ENCODE results near the gene APIP.

The APIP gene

GRCh38 chr11:34844463-34845112, 71.6 kb downstream of the APIP start:
- no peaks in the 10 kb centered on the region for H3K4me1 ChIP-seq (ENCODE audit: control insufficient read depth, insufficient read depth, low read length)
- no peaks in the 10 kb centered on the region for H3K27me3 ChIP-seq (ENCODE audit: control insufficient read depth, insufficient read depth, low read length)
- no peaks in the 10 kb centered on the region for H3K9me3 ChIP-seq (ENCODE audit: control insufficient read depth, insufficient read depth, low read length)
- H3K27ac ChIP-seq (ENCODE audit: low read length): no peak overlapping the region
- no CpG with 5 or more reads among the region's 5 CpGs for WGBS (ENCODE audit: insufficient coverage, insufficient read length)
- H3K4me3 ChIP-seq (ENCODE audit: low read length): no peak overlapping the region
- DNase-seq (ENCODE audit: low read depth, low spot score): no peak
- H3K36me3 ChIP-seq (ENCODE audit: control insufficient read depth, insufficient read depth, low read length): no peaks in the 10 kb centered on the region

GRCh38 chr11:34843271-34843670, 72.9 kb downstream of the APIP start:
- Histone ChIP-seq H3K27me3 (ENCODE audit: control insufficient read depth, insufficient read depth, low read length) (no peaks in the 10 kb centered on the region), H3K4me1 (ENCODE audit: control insufficient read depth, insufficient read depth, low read length) (no peaks in the 10 kb centered on the region), H3K9me3 (ENCODE audit: control insufficient read depth, insufficient read depth, low read length) (no peaks in the 10 kb centered on the region), H3K36me3 (ENCODE audit: control insufficient read depth, insufficient read depth, low read length) (no peaks in the 10 kb centered on the region), H3K4me3 (ENCODE audit: low read length) (no peak overlapping the region), H3K27ac (ENCODE audit: low read length) (no peak overlapping the region)
- no peak for DNase-seq (ENCODE audit: low read depth, low spot score)

- no peaks in the 10 kb centered on the region for H3K4me1 ChIP-seq (ENCODE audit: control insufficient read depth, insufficient read depth, low read length)
- H3K36me3 ChIP-seq (ENCODE audit: control insufficient read depth, insufficient read depth, low read length): no peaks in the 10 kb centered on the region
- no peaks in the 10 kb centered on the region for H3K27me3 ChIP-seq (ENCODE audit: control insufficient read depth, insufficient read depth, low read length)
- no CpG with 5 or more reads among the region's 4 CpGs for WGBS (ENCODE audit: insufficient coverage, insufficient read length)
- no peak overlapping the region for H3K4me3 ChIP-seq (ENCODE audit: low read length)
- H3K27ac ChIP-seq (ENCODE audit: low read length): no peak overlapping the region
- H3K9me3 ChIP-seq (ENCODE audit: control insufficient read depth, insufficient read depth, low read length): no peaks in the 10 kb centered on the region
- DNase-seq (ENCODE audit: low read depth, low spot score): peak; percentile 20
These were observed 75.3 kb downstream of the APIP start for GRCh38 chr11:34840736-34841386.

GRCh38 chr11:34839969-34840368, 76.2 kb downstream of the APIP start:
- Histone ChIP-seq H3K9me3 (ENCODE audit: control insufficient read depth, insufficient read depth, low read length) (no peaks in the 10 kb centered on the region), H3K36me3 (ENCODE audit: control insufficient read depth, insufficient read depth, low read length) (no peaks in the 10 kb centered on the region), H3K4me3 (ENCODE audit: low read length) (no peak overlapping the region), H3K27me3 (ENCODE audit: control insufficient read depth, insufficient read depth, low read length) (no peaks in the 10 kb centered on the region), H3K27ac (ENCODE audit: low read length) (no peak overlapping the region), H3K4me1 (ENCODE audit: control insufficient read depth, insufficient read depth, low read length) (no peaks in the 10 kb centered on the region)
- DNase-seq (ENCODE audit: low read depth, low spot score): no peak
- no CpG with 5 or more reads among the region's 2 CpGs for WGBS (ENCODE audit: insufficient coverage, insufficient read length)

GRCh38 chr11:34836958-34837856, 79.0 kb downstream of the APIP start:
- Histone ChIP-seq H3K27ac (ENCODE audit: low read length) (no peak overlapping the region), H3K4me3 (ENCODE audit: low read length) (no peak overlapping the region), H3K9me3 (ENCODE audit: control insufficient read depth, insufficient read depth, low read length) (no peaks in the 10 kb centered on the region), H3K36me3 (ENCODE audit: control insufficient read depth, insufficient read depth, low read length) (no peaks in the 10 kb centered on the region), H3K4me1 (ENCODE audit: control insufficient read depth, insufficient read depth, low read length) (no peaks in the 10 kb centered on the region), H3K27me3 (ENCODE audit: control insufficient read depth, insufficient read depth, low read length) (no peaks in the 10 kb centered on the region)
- DNase-seq (ENCODE audit: low read depth, low spot score): no peak
- no CpG with 5 or more reads among the region's 4 CpGs for WGBS (ENCODE audit: insufficient coverage, insufficient read length)

GRCh38 chr11:34833602-34834001, 82.6 kb downstream of the APIP start:
- no peaks in the 10 kb centered on the region for H3K4me1 ChIP-seq (ENCODE audit: control insufficient read depth, insufficient read depth, low read length)
- no peak for DNase-seq (ENCODE audit: low read depth, low spot score)
- no peak overlapping the region for H3K4me3 ChIP-seq (ENCODE audit: low read length)

More at GRCh38 chr11:34833602-34834001, 82.6 kb downstream of the APIP start:
- Histone ChIP-seq H3K27ac (ENCODE audit: low read length) (no peak overlapping the region), H3K9me3 (ENCODE audit: control insufficient read depth, insufficient read depth, low read length) (no peaks in the 10 kb centered on the region), H3K27me3 (ENCODE audit: control insufficient read depth, insufficient read depth, low read length) (no peaks in the 10 kb centered on the region), H3K36me3 (ENCODE audit: control insufficient read depth, insufficient read depth, low read length) (no peaks in the 10 kb centered on the region)
